PFSK-1 (cell line): ENCODE results near the gene PPIC.

Experiments
- FOXP2 ChIP-seq: optimal IDR thresholded peaks from 2 replicates; pipeline ENCODE3; 2011; ENCODE audit warnings: borderline replicate concordance, control low read depth, inconsistent platforms; ENCODE audit not compliant: insufficient read depth; ENCODE audit errors: extremely low read length, extremely low read depth
- POLR2AphosphoS5 ChIP-seq: IDR thresholded peaks from 2 replicates; pipeline ENCODE4 v1.6.1; 2012; ENCODE audit warnings: low read depth, mild to moderate bottlenecking, control low read depth, low read length, moderate library complexity
- SIN3A ChIP-seq: IDR thresholded peaks from 2 replicates; pipeline ENCODE4 v1.6.1; 2012; ENCODE audit warnings: mild to moderate bottlenecking, low read length, moderate library complexity, borderline replicate concordance; ENCODE audit not compliant: insufficient read depth
- TAF1 ChIP-seq: IDR thresholded peaks from 2 replicates; pipeline ENCODE4 v1.6.1; 2012; ENCODE audit warnings: low read length, control low read depth, borderline replicate concordance; ENCODE audit not compliant: insufficient read depth
- TF ChIP-seq, protein P1 (sequence below), 2 experiments: IDR thresholded peaks; 2 replicates each; pipeline versions ENCODE4 v1.6.1 to v1.8.0; 2011 to 2012; ENCODE audit warnings: low read depth in 2 of 2, low read length in 2 of 2, control low read depth in 1 of 2, inconsistent platforms in 1 of 2, mild to moderate bottlenecking in 1 of 2, moderate library complexity in 1 of 2; ENCODE audit not compliant: insufficient read depth in 1 of 2

The PPIC gene

DNA sequence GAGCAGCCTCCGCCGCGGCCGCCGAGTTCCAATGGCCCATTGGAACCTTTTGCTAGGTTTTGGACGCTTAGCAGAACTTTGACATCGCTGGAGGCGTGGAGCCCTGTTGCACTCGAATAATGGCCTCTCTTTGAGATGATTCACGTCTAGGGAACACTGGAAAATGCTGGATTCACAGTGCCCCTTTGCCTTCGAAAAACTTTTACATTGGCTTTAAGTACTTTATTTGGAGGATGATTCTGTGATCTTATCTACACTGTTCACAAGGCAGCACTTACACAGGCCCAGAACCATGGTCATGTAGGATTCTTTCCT, 536 bp upstream of the PPIC start:
- TF ChIP-seq FOXP2: no peak
- TF ChIP-seq, protein P1, sequence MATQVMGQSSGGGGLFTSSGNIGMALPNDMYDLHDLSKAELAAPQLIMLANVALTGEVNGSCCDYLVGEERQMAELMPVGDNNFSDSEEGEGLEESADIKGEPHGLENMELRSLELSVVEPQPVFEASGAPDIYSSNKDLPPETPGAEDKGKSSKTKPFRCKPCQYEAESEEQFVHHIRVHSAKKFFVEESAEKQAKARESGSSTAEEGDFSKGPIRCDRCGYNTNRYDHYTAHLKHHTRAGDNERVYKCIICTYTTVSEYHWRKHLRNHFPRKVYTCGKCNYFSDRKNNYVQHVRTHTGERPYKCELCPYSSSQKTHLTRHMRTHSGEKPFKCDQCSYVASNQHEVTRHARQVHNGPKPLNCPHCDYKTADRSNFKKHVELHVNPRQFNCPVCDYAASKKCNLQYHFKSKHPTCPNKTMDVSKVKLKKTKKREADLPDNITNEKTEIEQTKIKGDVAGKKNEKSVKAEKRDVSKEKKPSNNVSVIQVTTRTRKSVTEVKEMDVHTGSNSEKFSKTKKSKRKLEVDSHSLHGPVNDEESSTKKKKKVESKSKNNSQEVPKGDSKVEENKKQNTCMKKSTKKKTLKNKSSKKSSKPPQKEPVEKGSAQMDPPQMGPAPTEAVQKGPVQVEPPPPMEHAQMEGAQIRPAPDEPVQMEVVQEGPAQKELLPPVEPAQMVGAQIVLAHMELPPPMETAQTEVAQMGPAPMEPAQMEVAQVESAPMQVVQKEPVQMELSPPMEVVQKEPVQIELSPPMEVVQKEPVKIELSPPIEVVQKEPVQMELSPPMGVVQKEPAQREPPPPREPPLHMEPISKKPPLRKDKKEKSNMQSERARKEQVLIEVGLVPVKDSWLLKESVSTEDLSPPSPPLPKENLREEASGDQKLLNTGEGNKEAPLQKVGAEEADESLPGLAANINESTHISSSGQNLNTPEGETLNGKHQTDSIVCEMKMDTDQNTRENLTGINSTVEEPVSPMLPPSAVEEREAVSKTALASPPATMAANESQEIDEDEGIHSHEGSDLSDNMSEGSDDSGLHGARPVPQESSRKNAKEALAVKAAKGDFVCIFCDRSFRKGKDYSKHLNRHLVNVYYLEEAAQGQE (IDR thresholded peaks at IDR 0.05; ENCODE audit: insufficient read depth in 1 of 2, low read depth in 2 of 2, low read length in 2 of 2): no peak
- TF ChIP-seq POLR2AphosphoS5: no peak
- TF ChIP-seq TAF1: no peak
- TF ChIP-seq SIN3A: no peak

DNA sequence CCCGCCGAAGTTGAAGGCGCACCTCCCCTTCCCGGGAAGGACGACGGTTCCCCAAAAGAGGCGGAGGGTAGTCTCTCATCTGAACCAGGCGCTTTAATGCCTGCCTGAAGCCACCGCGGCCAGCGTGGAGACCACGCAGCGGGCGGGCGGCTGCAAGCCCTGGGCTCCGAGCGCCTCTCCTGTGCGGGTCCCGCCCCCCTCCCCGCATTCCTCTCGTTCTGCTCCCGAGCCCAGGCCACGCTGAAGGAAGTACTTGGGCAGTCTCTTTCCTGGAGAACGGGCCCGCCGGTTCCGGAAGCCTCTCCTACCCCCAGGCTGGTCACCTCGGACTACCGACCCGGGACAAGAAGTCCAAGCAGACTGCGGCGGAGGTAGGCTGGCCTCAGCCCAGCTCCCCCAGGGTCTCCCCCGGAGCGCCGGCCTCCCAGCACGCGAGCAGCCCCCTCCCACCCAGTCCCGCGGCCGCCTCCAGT, 571 bp downstream of the PPIC start:
- TF ChIP-seq FOXP2 (no peak), SIN3A (no peak), POLR2AphosphoS5 (no peak)
- TF ChIP-seq, protein P1 (IDR thresholded peaks at IDR 0.05; ENCODE audit: insufficient read depth in 1 of 2, low read depth in 2 of 2, low read length in 2 of 2): no peak

DNA sequence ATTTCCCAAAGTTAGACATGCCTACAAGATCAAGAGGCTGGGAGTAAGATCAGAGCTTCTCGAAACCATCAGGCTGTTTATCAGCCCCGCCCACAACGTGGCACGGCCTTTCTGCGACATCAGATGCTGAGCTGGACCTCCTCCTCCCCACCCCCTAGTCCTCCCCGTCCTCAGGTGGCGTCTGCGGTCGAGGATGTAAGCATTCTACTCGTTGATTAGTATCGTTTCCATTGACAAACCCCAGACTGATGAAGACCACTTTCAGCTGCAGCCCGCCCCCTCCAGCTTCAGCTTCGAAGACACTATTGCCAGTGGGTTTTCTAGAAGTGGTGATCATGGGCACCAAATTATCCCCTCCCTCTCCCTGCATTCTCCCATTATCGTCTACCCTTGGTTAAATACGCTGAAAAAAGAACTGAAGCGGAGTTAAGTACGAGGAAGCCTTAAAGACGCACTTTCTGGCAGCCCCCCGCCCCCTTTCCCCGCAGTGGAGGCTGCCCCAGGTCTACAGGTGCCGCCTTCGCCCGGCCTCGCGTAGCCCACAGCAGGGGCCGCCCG, 1.1 kb downstream of the PPIC start:
- no peak for TF ChIP-seq SIN3A
- TF ChIP-seq, protein P1 (IDR thresholded peaks at IDR 0.05; ENCODE audit: insufficient read depth in 1 of 2, low read depth in 2 of 2, low read length in 2 of 2): no peak
- no peak for TF ChIP-seq POLR2AphosphoS5

DNA sequence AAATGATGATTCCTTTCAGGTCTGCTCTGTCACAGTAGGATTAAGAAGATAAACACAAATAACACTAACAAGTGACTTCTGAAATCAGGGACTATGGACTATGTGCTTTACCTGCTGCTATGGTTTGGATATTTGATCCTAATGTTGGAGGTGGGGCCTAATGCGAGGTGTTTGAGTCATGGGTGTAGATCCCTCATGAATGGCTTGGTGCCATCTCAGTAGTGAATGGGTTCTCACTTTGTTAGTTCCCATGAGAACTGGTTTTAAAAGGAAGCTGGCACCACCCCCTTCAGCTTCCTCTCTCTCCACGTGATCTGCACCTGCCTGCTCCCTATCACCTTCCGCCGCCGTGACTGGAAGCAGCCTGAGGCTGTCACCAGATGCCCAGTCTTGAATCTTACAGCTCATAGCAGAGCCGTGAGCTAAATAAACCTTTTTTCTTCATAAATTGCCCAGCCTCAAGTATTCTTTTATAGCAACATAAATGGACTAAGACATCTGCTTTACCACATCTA, 3.3 kb downstream of the PPIC start:
- TF ChIP-seq SIN3A: no peak

DNA sequence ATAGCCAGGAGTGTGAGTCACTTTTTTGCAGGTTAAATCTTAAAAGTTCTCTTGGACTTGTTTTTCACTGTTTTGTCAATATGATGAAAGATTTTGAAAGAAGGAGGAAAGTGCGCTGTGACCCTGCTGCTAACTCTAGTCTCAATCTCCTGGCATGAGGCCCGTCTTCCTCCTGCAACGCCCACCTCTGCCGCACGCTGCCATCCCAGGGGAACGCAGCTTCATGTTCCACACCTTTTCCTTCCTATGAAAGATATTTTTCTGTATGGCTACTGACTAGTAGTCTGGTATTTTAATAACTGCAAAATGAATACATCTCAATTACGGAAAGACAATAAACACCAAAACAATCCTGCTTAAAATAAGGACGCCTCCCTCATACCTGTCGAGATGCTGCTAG, 8.3 kb downstream of the PPIC start:
- TF ChIP-seq POLR2AphosphoS5 (no peak), TAF1 (no peak), SIN3A (no peak), FOXP2 (no peak)
- TF ChIP-seq, protein P1 (IDR thresholded peaks at IDR 0.05; ENCODE audit: insufficient read depth in 1 of 2, low read depth in 2 of 2, low read length in 2 of 2): no peak

DNA sequence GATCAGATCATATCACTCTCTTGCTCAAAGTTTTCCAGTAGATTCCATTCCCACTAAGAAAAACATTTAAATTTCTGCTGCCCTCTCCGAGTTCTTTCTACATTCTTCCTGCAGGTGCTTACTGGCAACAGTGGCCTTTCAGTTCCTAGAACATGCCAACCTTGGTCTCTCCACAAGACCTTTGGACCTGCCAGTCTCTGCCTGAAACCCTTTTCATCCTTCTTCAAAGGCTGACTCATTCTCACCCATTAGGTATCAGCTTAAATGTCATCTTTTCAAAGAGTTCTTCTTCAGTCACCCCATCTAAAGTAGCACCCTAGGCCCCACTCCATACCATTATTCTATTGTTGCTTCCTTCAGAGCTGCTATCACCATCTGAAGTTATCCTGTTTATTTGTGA, 21.8 kb downstream of the PPIC start:
- TF ChIP-seq, protein P1 (IDR thresholded peaks at IDR 0.05; ENCODE audit: insufficient read depth in 1 of 2, low read depth in 2 of 2, low read length in 2 of 2): no peak
- TF ChIP-seq TAF1: no peak
- no peak for TF ChIP-seq FOXP2
- no peak for TF ChIP-seq POLR2AphosphoS5
- no peak for TF ChIP-seq SIN3A
